ENCODE data around the gene CEP128.

GRCh38 chr14:80607430-80608190 is 333.9 kb downstream of the CEP128 start:
- TF ChIP-seq ELF1 (IDR thresholded peaks at IDR 0.05; ENCODE audit: borderline replicate concordance, low read depth) (no peak), EZH2 (IDR thresholded peaks at IDR 0.05) (no peak)
- TF ChIP-seq, protein P1, sequence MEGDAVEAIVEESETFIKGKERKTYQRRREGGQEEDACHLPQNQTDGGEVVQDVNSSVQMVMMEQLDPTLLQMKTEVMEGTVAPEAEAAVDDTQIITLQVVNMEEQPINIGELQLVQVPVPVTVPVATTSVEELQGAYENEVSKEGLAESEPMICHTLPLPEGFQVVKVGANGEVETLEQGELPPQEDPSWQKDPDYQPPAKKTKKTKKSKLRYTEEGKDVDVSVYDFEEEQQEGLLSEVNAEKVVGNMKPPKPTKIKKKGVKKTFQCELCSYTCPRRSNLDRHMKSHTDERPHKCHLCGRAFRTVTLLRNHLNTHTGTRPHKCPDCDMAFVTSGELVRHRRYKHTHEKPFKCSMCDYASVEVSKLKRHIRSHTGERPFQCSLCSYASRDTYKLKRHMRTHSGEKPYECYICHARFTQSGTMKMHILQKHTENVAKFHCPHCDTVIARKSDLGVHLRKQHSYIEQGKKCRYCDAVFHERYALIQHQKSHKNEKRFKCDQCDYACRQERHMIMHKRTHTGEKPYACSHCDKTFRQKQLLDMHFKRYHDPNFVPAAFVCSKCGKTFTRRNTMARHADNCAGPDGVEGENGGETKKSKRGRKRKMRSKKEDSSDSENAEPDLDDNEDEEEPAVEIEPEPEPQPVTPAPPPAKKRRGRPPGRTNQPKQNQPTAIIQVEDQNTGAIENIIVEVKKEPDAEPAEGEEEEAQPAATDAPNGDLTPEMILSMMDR (IDR thresholded peaks at IDR 0.05 in 2 of 3, conservative IDR thresholded peaks at IDR 0.05 in 1 of 3; ENCODE audit: borderline replicate concordance in 1 of 3, insufficient read depth in 1 of 3, low read depth in 2 of 3, low read length in 2 of 3), result no peak
- TF ChIP-seq, protein P2, sequence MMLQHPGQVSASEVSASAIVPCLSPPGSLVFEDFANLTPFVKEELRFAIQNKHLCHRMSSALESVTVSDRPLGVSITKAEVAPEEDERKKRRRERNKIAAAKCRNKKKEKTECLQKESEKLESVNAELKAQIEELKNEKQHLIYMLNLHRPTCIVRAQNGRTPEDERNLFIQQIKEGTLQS (IDR thresholded peaks at IDR 0.05), result no peak

Measured in HCT116 (cell line).